Body of pancreas (tissue), 4 donors: ENCODE data around the gene ESPL1. TPM values are rescaled to one million over a fixed set of nuclear protein-coding genes. Genes with fewer than 3 reads are reported as not detected.
A peak's percentile ranks its signal among the peaks of the same experiment; 100 is the strongest.

Experiments used
- ATAC-seq: fragments of 150-250 bp; one replicate; pipeline ENCODE4 v1.9.1; 2016
- DNase-seq, 4 donors: peaks; one replicate each; pipeline ENCODE4 v3.0.0-alpha.2; 2019
- H3K27ac ChIP-seq, 4 donors: fragments of 200-600 bp; sonication (generic); 1 replicate in 3 of 4; 2 replicates in 1 of 4; pipeline versions ENCODE4 v1.5.1 to v1.6.1; 2016 to 2019; ENCODE audit warnings: mild to moderate bottlenecking in 1 of 4, mixed read lengths in 1 of 4, moderate library complexity in 1 of 4
- H3K27me3 ChIP-seq, 2 donors: fragments of 200-600 bp; sonication (generic); one replicate each; pipeline ENCODE4 v1.6.0; 2016; ENCODE audit warnings: mild to moderate bottlenecking in 1 of 2
- H3K36me3 ChIP-seq, 2 donors: fragments of 200-600 bp; sonication (generic); replicated peaks in 1 of 2; 2 replicates each; pipeline ENCODE4 v1.5.1; 2016; ENCODE audit warnings: low read depth in 2 of 2; ENCODE audit not compliant: insufficient read depth in 1 of 2
- H3K4me1 ChIP-seq: fragments of 200-600 bp; sonication (generic); one replicate; pipeline ENCODE4 v1.6.0; 2016
- H3K4me3 ChIP-seq, 2 donors: fragments of 200-600 bp; sonication (generic); 1 replicate in 1 of 2; 2 replicates in 1 of 2; pipeline ENCODE4 v1.5.1; 2016 to 2019
- H3K9me3 ChIP-seq, 3 donors: fragments of 200-600 bp; sonication (generic); 1 replicate in 2 of 3; 2 replicates in 1 of 3; pipeline ENCODE4 v1.5.1; 2016
- POLR2A ChIP-seq, 3 donors: fragments of 450-650 bp; IDR thresholded peaks; one replicate each; pipeline ENCODE4 v1.6.1; 2016; ENCODE audit warnings: antibody characterized with exemption in 3 of 3, mild to moderate bottlenecking in 2 of 3
- WGBS, 2 donors: methylation state at CpG; one replicate each; pipeline ENCODE4 v1.1.5; 2017; 5-methylcytosine and 5-hydroxymethylcytosine counted together
- intact Hi-C: fragments of 100-400 bp; cut with DNase I; formaldehyde crosslinking; loops from one replicate; pipeline ENCODE4 v1.15.1; 2023
- total RNA-seq, 2 donors: library from RNA; depleted of rRNA; stranded (reverse); fragments of >200 nt; gene quantifications; one replicate each; pipeline ENCODE4 v1.1.0, GENCODE V29; 2016
- TF ChIP-seq, protein P1 (sequence below), 7 experiments: fragments of 450-650 bp in 4 of 7; fragments of 200-600 bp in 3 of 7; sonication (generic) in 3 of 7; IDR thresholded peaks; one replicate each; pipeline ENCODE4 v1.5.1; 2016 to 2019; ENCODE audit warnings: antibody characterized with exemption in 7 of 7

ESPL1 gene
- total RNA-seq, 2 donors from 2014 or later = not detected

DNA sequence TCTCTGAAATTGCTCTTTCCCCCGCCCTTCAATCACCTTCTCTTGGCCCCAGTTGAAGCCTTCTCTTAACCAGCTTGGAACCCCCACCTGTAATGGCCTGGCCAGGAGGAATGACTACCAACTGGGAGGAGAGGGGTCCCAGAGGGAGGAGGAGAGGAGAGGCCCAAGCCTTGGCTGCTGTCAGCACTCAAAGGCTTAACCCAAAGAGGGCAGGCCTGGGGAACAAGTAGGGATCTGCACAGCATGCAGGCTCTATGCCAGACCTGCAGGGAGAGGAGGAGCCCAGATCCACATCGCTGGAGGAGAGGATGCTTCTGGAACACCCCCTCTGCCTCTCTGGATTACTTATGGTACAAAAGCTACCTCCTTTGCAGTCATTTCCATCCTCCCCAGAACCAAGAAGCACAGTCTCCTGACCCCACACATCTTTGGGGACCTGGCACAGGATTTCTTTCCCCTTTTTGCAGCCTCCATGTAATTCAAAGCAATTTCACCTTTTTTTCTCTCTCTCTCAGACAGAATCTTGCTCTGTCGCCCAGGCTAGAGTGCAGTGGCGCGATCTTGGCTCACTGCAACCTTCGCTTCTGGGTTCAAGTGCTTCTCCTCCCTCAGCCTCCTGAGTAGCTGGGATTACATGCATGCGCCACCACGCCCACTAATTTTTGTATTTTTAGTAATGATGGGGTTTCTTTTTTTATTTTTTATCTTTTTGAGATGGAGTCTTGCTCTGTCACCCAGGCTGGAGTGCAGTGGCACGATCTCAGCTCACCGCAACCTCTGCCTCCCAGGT lies 42.3 kb upstream of the ESPL1 start:
- Histone ChIP-seq H3K4me1 (peaks cover 31% of the 10 kb centered on the region), H3K4me3 (no peak overlapping the region), H3K36me3 (no peaks in the 10 kb centered on the region), H3K27ac (no peak overlapping the region), H3K9me3 (no peaks in the 10 kb centered on the region), H3K27me3 (no peaks in the 10 kb centered on the region)
- intact Hi-C loops = no loop called here
- ATAC-seq (no peak), DNase-seq (no peak)
- TF ChIP-seq POLR2A (IDR thresholded peaks at IDR 0.05) = no peak
- TF ChIP-seq, protein P1, sequence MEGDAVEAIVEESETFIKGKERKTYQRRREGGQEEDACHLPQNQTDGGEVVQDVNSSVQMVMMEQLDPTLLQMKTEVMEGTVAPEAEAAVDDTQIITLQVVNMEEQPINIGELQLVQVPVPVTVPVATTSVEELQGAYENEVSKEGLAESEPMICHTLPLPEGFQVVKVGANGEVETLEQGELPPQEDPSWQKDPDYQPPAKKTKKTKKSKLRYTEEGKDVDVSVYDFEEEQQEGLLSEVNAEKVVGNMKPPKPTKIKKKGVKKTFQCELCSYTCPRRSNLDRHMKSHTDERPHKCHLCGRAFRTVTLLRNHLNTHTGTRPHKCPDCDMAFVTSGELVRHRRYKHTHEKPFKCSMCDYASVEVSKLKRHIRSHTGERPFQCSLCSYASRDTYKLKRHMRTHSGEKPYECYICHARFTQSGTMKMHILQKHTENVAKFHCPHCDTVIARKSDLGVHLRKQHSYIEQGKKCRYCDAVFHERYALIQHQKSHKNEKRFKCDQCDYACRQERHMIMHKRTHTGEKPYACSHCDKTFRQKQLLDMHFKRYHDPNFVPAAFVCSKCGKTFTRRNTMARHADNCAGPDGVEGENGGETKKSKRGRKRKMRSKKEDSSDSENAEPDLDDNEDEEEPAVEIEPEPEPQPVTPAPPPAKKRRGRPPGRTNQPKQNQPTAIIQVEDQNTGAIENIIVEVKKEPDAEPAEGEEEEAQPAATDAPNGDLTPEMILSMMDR (IDR thresholded peaks at IDR 0.05) = no peak
- WGBS, 2 donors = 89 to 90% methylated on average over 10 of the region's 10 CpGs

DNA sequence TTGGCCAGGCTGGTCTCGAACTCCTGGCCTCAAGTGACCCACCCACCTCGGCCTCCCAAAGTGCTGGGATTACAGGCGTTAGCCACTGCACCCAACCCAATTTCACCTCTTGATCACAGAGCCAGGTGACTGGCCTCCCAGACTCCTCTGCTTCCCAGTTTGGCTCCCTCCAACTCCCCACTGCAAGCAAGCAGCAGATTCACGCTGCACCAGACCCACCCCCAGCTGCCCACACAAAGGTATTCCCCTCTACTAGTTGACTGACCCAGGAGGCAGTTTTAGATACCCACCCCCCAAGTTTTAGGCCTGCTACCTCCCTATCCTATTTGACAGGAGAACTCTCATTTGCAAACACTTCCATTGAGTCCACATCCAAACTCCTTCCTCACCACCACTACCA lies 41.3 kb upstream of the ESPL1 start:
- Histone ChIP-seq H3K36me3 (no peaks in the 10 kb centered on the region), H3K27ac (no peak overlapping the region), H3K4me3 (no peak overlapping the region), H3K9me3 (no peaks in the 10 kb centered on the region), H3K4me1 (peaks cover 40% of the 10 kb centered on the region), H3K27me3 (no peaks in the 10 kb centered on the region)
- intact Hi-C loops = no loop called here
- TF ChIP-seq, protein P1 (IDR thresholded peaks at IDR 0.05) = no peak
- TF ChIP-seq POLR2A (IDR thresholded peaks at IDR 0.05) = no peak
- WGBS, 2 donors = 81 to 98% methylated on average over 2 to 4 of the region's 4 CpGs
- DNase-seq (no peak), ATAC-seq (no peak)

DNA sequence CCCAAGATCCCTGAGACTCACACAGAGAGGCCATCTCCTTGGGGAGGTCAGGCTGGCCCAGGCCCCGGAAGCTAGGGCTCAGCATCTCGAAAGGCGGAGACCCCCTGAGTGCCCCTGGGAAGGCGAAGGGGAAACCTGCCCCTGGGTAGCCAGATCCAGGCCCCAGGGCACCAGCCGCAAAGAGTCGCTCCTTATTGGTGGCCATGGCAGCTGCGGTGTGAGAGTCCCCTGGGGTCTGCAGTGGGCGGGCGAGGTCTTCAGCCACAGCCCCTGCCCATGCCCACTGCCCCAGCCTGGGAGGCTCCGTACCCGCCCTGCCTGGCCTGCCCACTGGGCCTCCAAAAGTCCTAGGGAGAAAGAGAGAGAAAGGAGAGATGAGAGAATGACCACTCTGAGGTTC lies 40.8 kb upstream of the ESPL1 start:
- ATAC-seq (no peak), DNase-seq (no peak)
- TF ChIP-seq, protein P1 (IDR thresholded peaks at IDR 0.05) = no peak
- no peak for TF ChIP-seq POLR2A (IDR thresholded peaks at IDR 0.05)
- no peak overlapping the region for H3K27ac ChIP-seq
- peaks cover 36% of the 10 kb centered on the region for H3K4me1 ChIP-seq
- intact Hi-C loops = no loop called here
- no peak overlapping the region for H3K4me3 ChIP-seq
- no peaks in the 10 kb centered on the region for H3K27me3 ChIP-seq
- WGBS, 2 donors = 78 to 91% methylated on average over 11 of the region's 11 CpGs
- no peaks in the 10 kb centered on the region for H3K9me3 ChIP-seq
- H3K36me3 ChIP-seq = no peaks in the 10 kb centered on the region

DNA sequence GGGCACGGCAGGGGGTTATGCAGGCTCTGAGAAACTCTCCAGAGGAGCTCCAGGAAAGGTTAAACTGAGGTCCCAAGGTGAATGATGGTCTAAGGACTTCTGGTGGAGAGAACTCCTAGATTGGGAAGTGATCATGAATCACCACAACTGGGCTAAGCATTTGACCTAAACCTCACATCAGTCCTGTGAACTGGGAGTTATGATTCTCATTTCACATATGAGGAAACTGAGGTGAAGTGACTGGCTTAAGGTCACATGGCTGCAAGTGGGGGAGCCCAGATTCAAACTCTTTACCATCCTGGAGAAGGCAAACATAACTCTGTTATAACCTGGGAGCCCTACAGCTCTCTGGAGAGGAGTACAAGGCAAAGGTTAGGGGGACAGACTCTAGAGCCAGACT lies 40.3 kb upstream of the ESPL1 start:
- no peaks in the 10 kb centered on the region for H3K9me3 ChIP-seq
- intact Hi-C loops = no loop called here
- H3K27me3 ChIP-seq = no peaks in the 10 kb centered on the region
- no peak for TF ChIP-seq POLR2A (IDR thresholded peaks at IDR 0.05)
- TF ChIP-seq, protein P1 (IDR thresholded peaks at IDR 0.05) = no peak
- ATAC-seq (no peak), DNase-seq (no peak)
- WGBS, 2 donors = 88 to 100% methylated on average over 1 of the region's 1 CpG
- no peaks in the 10 kb centered on the region for H3K36me3 ChIP-seq
- H3K4me1 ChIP-seq = peaks cover 36% of the 10 kb centered on the region
- H3K27ac ChIP-seq = no peak overlapping the region
- H3K4me3 ChIP-seq = no peak overlapping the region

DNA sequence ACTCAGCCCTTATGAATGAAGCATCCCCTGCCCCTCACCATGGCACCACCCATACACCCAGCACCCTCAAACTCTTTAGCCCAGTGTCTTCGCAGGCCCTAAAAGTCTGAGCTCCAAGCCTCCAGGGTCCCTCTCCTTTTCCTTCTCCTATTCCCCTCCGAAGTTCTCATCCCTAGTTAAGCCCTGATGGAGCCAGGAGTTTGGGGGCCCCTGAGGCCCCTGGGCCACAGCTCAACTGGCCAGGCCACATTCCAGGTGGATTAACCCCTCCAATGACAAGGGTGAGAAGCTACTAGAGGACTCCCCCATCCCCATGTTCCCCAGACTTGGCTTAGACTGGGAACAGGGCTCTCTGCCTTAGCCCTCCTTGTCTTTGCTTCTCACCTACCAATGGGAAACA lies 38.6 kb upstream of the ESPL1 start:
- Histone ChIP-seq H3K4me1 (peaks cover 30% of the 10 kb centered on the region), H3K4me3 (no peak overlapping the region), H3K9me3 (no peaks in the 10 kb centered on the region), H3K27ac (peak overlapping the region in 2 of 4 donors; percentile 77 to 79), H3K27me3 (no peaks in the 10 kb centered on the region), H3K36me3 (no peaks in the 10 kb centered on the region)
- TF ChIP-seq POLR2A (IDR thresholded peaks at IDR 0.05) = no peak
- TF ChIP-seq, protein P1 (IDR thresholded peaks at IDR 0.05) = no peak
- DNase-seq (no peak), ATAC-seq (no peak)
- 63 to 94% methylated on average over 2 of the region's 2 CpGs for WGBS, 2 donors
- intact Hi-C loops = no loop called here
